ENCODE measurements around the gene TFEB.
A peak's percentile ranks its signal among the peaks of the same experiment; 100 is the strongest.

TFEB gene

GRCh38 chr6:41648921-41649320 is 86.5 kb downstream of the TFEB start:
- Histone ChIP-seq H3K18ac (ENCODE audit: low read length) (no peak overlapping the region), H2BK5ac (ENCODE audit: low read length) (no peak overlapping the region), H3K4me3 (ENCODE audit: low read length) (no peak overlapping the region), H3K79me1 (ENCODE audit: low read length) (peaks cover 10% of the 10 kb centered on the region), H2BK120ac (ENCODE audit: low read depth, low read length) (no peak overlapping the region), H2AK5ac (ENCODE audit: low read length) (no peak overlapping the region), H3K4me1 (ENCODE audit: control insufficient read depth, low read depth, low read length) (peaks cover 7% of the 10 kb centered on the region), H3K27ac (ENCODE audit: low read depth, low read length) (no peak overlapping the region), H4K8ac (ENCODE audit: low read depth, low read length) (no peak overlapping the region), H3K79me2 (ENCODE audit: control insufficient read depth, insufficient read depth, low read length) (no peaks in the 10 kb centered on the region), H3K23ac (ENCODE audit: low read length) (no peak overlapping the region), H3K36me3 (ENCODE audit: control insufficient read depth, insufficient read depth, low read length) (peaks cover 17% of the 10 kb centered on the region), H4K5ac (ENCODE audit: low read length) (no peak overlapping the region), H3K4me2 (ENCODE audit: low read length) (no peak overlapping the region), H3K56ac (ENCODE audit: low read length) (no peak overlapping the region), H3K27me3 (ENCODE audit: insufficient read depth, low read length, poor library complexity) (no peaks in the 10 kb centered on the region), H3K9ac (ENCODE audit: low read length) (no peak overlapping the region), H3K4ac (ENCODE audit: low read depth, low read length) (no peak overlapping the region), H2BK15ac (replicated peaks; ENCODE audit: low read depth) (no peak overlapping the region)
- WGBS (ENCODE audit: extremely low coverage, insufficient coverage, low lambda C conversion rate) = no CpG with 5 or more reads among the region's 5 CpGs
- no peak for DNase-seq

- H3K79me2 ChIP-seq (ENCODE audit: control insufficient read depth, insufficient read depth, low read length) = peaks cover 2% of the 10 kb centered on the region
- H3K23ac ChIP-seq (ENCODE audit: low read length) = no peak overlapping the region
- no peak overlapping the region for H4K5ac ChIP-seq (ENCODE audit: low read length)
- no peak overlapping the region for H2AK5ac ChIP-seq (ENCODE audit: low read length)
- H4K8ac ChIP-seq (ENCODE audit: low read depth, low read length) = no peak overlapping the region
- H3K4me2 ChIP-seq (ENCODE audit: low read length) = no peak overlapping the region
- no peak overlapping the region for H2BK5ac ChIP-seq (ENCODE audit: low read length)
- H2BK120ac ChIP-seq (ENCODE audit: low read depth, low read length) = no peak overlapping the region
- H3K4me3 ChIP-seq (ENCODE audit: low read length) = no peak overlapping the region
- no peaks in the 10 kb centered on the region for H3K27me3 ChIP-seq (ENCODE audit: insufficient read depth, low read length, poor library complexity)
- H3K56ac ChIP-seq (ENCODE audit: low read length) = no peak overlapping the region
- WGBS (ENCODE audit: extremely low coverage, insufficient coverage, low lambda C conversion rate) = no CpG with 5 or more reads among the region's 7 CpGs
- H3K18ac ChIP-seq (ENCODE audit: low read length) = no peak overlapping the region
- H3K9ac ChIP-seq (ENCODE audit: low read length) = no peak overlapping the region
- H2BK15ac ChIP-seq (replicated peaks; ENCODE audit: low read depth) = no peak overlapping the region
- no peak for DNase-seq
- H3K4ac ChIP-seq (ENCODE audit: low read depth, low read length) = no peak overlapping the region
- H3K36me3 ChIP-seq (ENCODE audit: control insufficient read depth, insufficient read depth, low read length) = peaks cover 15% of the 10 kb centered on the region
- peaks cover 13% of the 10 kb centered on the region for H3K4me1 ChIP-seq (ENCODE audit: control insufficient read depth, low read depth, low read length)
- H3K27ac ChIP-seq (ENCODE audit: low read depth, low read length) = no peak overlapping the region
- H3K79me1 ChIP-seq (ENCODE audit: low read length) = peaks cover 12% of the 10 kb centered on the region
Observed at GRCh38 chr6:41648070-41648585, 87.3 kb downstream of the TFEB start.

DNA sequence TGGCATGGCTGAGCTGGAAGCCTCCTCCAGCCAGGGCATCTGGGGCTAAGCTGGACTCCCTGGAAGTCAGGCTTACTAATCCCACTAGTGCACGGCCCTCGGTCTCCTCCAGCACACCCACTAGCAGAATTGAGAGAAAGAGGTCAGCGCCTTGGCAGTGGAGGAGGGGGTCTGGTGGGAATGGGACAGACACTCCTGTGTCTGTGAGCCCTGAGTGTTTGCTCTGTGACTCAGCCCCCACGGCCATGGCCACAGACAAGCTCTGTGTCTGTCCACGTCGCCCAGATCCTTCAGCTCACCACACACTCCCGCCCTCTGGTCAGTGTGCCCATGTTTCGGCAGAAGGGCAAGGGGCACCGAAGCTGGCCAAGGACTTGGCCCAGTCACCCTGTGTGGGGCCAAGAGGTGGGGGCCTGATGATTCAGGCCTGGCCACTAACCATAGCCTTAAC is 88.3 kb downstream of the TFEB start:
- H2BK5ac ChIP-seq (ENCODE audit: low read length) = no peak overlapping the region
- no peak overlapping the region for H3K4ac ChIP-seq (ENCODE audit: low read depth, low read length)
- H2AK5ac ChIP-seq (ENCODE audit: low read length) = no peak overlapping the region
- no peak overlapping the region for H3K18ac ChIP-seq (ENCODE audit: low read length)
- DNase-seq = no peak
- H3K79me1 ChIP-seq (ENCODE audit: low read length) = peaks cover 18% of the 10 kb centered on the region
- no peak overlapping the region for H3K9ac ChIP-seq (ENCODE audit: low read length)
- no peaks in the 10 kb centered on the region for H3K27me3 ChIP-seq (ENCODE audit: insufficient read depth, low read length, poor library complexity)
- no peak overlapping the region for H3K27ac ChIP-seq (ENCODE audit: low read depth, low read length)
- H3K4me1 ChIP-seq (ENCODE audit: control insufficient read depth, low read depth, low read length) = peaks cover 18% of the 10 kb centered on the region
- H3K4me2 ChIP-seq (ENCODE audit: low read length) = no peak overlapping the region
- WGBS (ENCODE audit: extremely low coverage, insufficient coverage, low lambda C conversion rate) = no CpG with 5 or more reads among the region's 9 CpGs
- H4K5ac ChIP-seq (ENCODE audit: low read length) = no peak overlapping the region
- H3K4me3 ChIP-seq (ENCODE audit: low read length) = no peak overlapping the region
- peaks cover 7% of the 10 kb centered on the region for H3K79me2 ChIP-seq (ENCODE audit: control insufficient read depth, insufficient read depth, low read length)
- no peak overlapping the region for H3K23ac ChIP-seq (ENCODE audit: low read length)
- no peak overlapping the region for H4K8ac ChIP-seq (ENCODE audit: low read depth, low read length)
- H3K56ac ChIP-seq (ENCODE audit: low read length) = no peak overlapping the region
- peaks cover 10% of the 10 kb centered on the region for H3K36me3 ChIP-seq (ENCODE audit: control insufficient read depth, insufficient read depth, low read length)
- H2BK15ac ChIP-seq (replicated peaks; ENCODE audit: low read depth) = no peak overlapping the region
- H2BK120ac ChIP-seq (ENCODE audit: low read depth, low read length) = no peak overlapping the region

GRCh38 chr6:41646026-41646795 is 89.2 kb downstream of the TFEB start:
- Histone ChIP-seq H2BK15ac (replicated peaks; ENCODE audit: low read depth) (no peak overlapping the region), H2AK5ac (ENCODE audit: low read length) (no peak overlapping the region), H3K4me2 (ENCODE audit: low read length) (no peak overlapping the region), H3K9ac (ENCODE audit: low read length) (no peak overlapping the region), H3K4me3 (ENCODE audit: low read length) (no peak overlapping the region), H4K8ac (ENCODE audit: low read depth, low read length) (no peak overlapping the region), H2BK120ac (ENCODE audit: low read depth, low read length) (no peak overlapping the region), H3K23ac (ENCODE audit: low read length) (no peak overlapping the region), H3K4ac (ENCODE audit: low read depth, low read length) (no peak overlapping the region), H2BK5ac (ENCODE audit: low read length) (no peak overlapping the region), H3K79me2 (ENCODE audit: control insufficient read depth, insufficient read depth, low read length) (peaks cover 16% of the 10 kb centered on the region), H3K27ac (ENCODE audit: low read depth, low read length) (no peak overlapping the region), H3K27me3 (ENCODE audit: insufficient read depth, low read length, poor library complexity) (no peaks in the 10 kb centered on the region), H4K5ac (ENCODE audit: low read length) (no peak overlapping the region), H3K18ac (ENCODE audit: low read length) (no peak overlapping the region), H3K79me1 (ENCODE audit: low read length) (peaks cover 26% of the 10 kb centered on the region), H3K4me1 (ENCODE audit: control insufficient read depth, low read depth, low read length) (peaks cover 21% of the 10 kb centered on the region), H3K36me3 (ENCODE audit: control insufficient read depth, insufficient read depth, low read length) (peaks cover 8% of the 10 kb centered on the region), H3K56ac (ENCODE audit: low read length) (no peak overlapping the region)
- DNase-seq = no peak
- WGBS (ENCODE audit: extremely low coverage, insufficient coverage, low lambda C conversion rate) = no CpG with 5 or more reads among the region's 14 CpGs

- Histone ChIP-seq H3K79me2 (ENCODE audit: control insufficient read depth, insufficient read depth, low read length) (peaks cover 25% of the 10 kb centered on the region), H2BK15ac (replicated peaks; ENCODE audit: low read depth) (no peak overlapping the region), H3K4me2 (ENCODE audit: low read length) (no peak overlapping the region), H3K79me1 (ENCODE audit: low read length) (peaks cover 33% of the 10 kb centered on the region), H3K27me3 (ENCODE audit: insufficient read depth, low read length, poor library complexity) (no peaks in the 10 kb centered on the region), H3K36me3 (ENCODE audit: control insufficient read depth, insufficient read depth, low read length) (peaks cover 7% of the 10 kb centered on the region), H2BK5ac (ENCODE audit: low read length) (no peak overlapping the region), H3K9ac (ENCODE audit: low read length) (peak overlapping the region; percentile 8), H3K4me1 (ENCODE audit: control insufficient read depth, low read depth, low read length) (peaks cover 29% of the 10 kb centered on the region), H4K8ac (ENCODE audit: low read depth, low read length) (no peak overlapping the region), H3K4ac (ENCODE audit: low read depth, low read length) (no peak overlapping the region), H4K5ac (ENCODE audit: low read length) (no peak overlapping the region), H2BK120ac (ENCODE audit: low read depth, low read length) (no peak overlapping the region), H3K18ac (ENCODE audit: low read length) (no peak overlapping the region), H3K23ac (ENCODE audit: low read length) (no peak overlapping the region), H3K4me3 (ENCODE audit: low read length) (no peak overlapping the region), H2AK5ac (ENCODE audit: low read length) (no peak overlapping the region), H3K27ac (ENCODE audit: low read depth, low read length) (no peak overlapping the region), H3K56ac (ENCODE audit: low read length) (no peak overlapping the region)
- no CpG with 5 or more reads among the region's 12 CpGs for WGBS (ENCODE audit: extremely low coverage, insufficient coverage, low lambda C conversion rate)
- no peak for DNase-seq
Observed at GRCh38 chr6:41645007-41645618, 90.3 kb downstream of the TFEB start.

Data from mesendoderm (in vitro differentiated cells).